ENCODE results near the gene SRGAP2B.
"Not testable (repeated sequence)": the region's sequence is repeated elsewhere in the genome, so short reads cannot be mapped to it uniquely, and the experiment has no call there.

DNA sequence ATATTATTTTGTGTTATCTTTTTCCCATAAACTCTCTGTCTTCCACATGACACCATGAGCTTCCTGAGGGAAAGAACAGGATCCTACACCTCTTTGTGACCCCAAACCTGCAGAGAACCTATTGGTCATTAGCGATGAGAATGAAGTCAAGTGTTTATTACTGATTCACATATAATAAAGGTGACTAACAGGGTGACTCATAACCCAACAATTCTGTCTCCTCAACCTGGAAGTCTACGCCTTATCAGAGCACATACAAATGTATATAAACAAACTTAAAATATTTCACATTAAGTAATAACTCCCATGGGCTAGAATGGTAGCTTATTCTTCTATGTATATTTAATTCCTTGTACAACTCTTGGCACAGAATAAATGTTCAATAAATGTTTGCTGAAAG is 117.3 kb downstream of the SRGAP2B start:
- TF ChIP-seq, protein P1, sequence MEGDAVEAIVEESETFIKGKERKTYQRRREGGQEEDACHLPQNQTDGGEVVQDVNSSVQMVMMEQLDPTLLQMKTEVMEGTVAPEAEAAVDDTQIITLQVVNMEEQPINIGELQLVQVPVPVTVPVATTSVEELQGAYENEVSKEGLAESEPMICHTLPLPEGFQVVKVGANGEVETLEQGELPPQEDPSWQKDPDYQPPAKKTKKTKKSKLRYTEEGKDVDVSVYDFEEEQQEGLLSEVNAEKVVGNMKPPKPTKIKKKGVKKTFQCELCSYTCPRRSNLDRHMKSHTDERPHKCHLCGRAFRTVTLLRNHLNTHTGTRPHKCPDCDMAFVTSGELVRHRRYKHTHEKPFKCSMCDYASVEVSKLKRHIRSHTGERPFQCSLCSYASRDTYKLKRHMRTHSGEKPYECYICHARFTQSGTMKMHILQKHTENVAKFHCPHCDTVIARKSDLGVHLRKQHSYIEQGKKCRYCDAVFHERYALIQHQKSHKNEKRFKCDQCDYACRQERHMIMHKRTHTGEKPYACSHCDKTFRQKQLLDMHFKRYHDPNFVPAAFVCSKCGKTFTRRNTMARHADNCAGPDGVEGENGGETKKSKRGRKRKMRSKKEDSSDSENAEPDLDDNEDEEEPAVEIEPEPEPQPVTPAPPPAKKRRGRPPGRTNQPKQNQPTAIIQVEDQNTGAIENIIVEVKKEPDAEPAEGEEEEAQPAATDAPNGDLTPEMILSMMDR (IDR thresholded peaks at IDR 0.05; ENCODE audit: low read length), result not testable (repeated sequence)
- TF ChIP-seq EZH2 (IDR thresholded peaks at IDR 0.05; ENCODE audit: borderline replicate concordance, low read length), result not testable (repeated sequence)

Data from OCI-LY1 (cell line).